HepG2 (cell line): ENCODE measurements around the gene GGA2.

ENCODE experiments used
- CTCF ChIP-seq: sonication (generic); formaldehyde crosslinking; IDR thresholded peaks from 2 replicates; pipeline ENCODE4 v1.5.0; 2020; ENCODE audit warnings: mild to moderate bottlenecking, missing genetic modification reagents, moderate library complexity
- ESRRA ChIP-seq: sonication (generic); formaldehyde crosslinking; IDR thresholded peaks from 2 replicates; pipeline ENCODE4 v1.5.1; 2020; ENCODE audit warnings: mild to moderate bottlenecking, low read depth, missing genetic modification reagents
- HOXA7 ChIP-seq: sonication (generic); formaldehyde crosslinking; IDR thresholded peaks from 2 replicates; pipeline ENCODE4 v1.8.1; 2022; ENCODE audit warnings: mild to moderate bottlenecking, missing genetic modification reagents, moderate library complexity
- POLR2A ChIP-seq, 2 experiments: IDR thresholded peaks; 2 replicates each; pipeline ENCODE4 v1.6.1; 2011; ENCODE audit warnings: low read depth in 2 of 2, low read length in 2 of 2, mild to moderate bottlenecking in 1 of 2, moderate library complexity in 1 of 2; ENCODE audit not compliant: insufficient read depth in 1 of 2
- SUZ12 ChIP-seq: fragments of 150-350 bp; IDR thresholded peaks from 2 replicates; pipeline ENCODE4 v1.6.1; 2014; ENCODE audit warnings: low read depth, low read length
- TF ChIP-seq, protein P1 (sequence below): sonication (generic); formaldehyde crosslinking; IDR thresholded peaks from 2 replicates; pipeline ENCODE4 v1.4.0; 2020; ENCODE audit warnings: missing genetic modification reagents

- TF ChIP-seq HOXA7 (CRISPR knock-in tag) (no peak), SUZ12 (no peak), ESRRA (no peak), CTCF (CRISPR knock-in tag) (no peak), POLR2A (IDR thresholded peaks at IDR 0.05; ENCODE audit: insufficient read depth in 1 of 2, low read depth in 2 of 2, low read length in 2 of 2) (no peak)
- TF ChIP-seq, protein P1, sequence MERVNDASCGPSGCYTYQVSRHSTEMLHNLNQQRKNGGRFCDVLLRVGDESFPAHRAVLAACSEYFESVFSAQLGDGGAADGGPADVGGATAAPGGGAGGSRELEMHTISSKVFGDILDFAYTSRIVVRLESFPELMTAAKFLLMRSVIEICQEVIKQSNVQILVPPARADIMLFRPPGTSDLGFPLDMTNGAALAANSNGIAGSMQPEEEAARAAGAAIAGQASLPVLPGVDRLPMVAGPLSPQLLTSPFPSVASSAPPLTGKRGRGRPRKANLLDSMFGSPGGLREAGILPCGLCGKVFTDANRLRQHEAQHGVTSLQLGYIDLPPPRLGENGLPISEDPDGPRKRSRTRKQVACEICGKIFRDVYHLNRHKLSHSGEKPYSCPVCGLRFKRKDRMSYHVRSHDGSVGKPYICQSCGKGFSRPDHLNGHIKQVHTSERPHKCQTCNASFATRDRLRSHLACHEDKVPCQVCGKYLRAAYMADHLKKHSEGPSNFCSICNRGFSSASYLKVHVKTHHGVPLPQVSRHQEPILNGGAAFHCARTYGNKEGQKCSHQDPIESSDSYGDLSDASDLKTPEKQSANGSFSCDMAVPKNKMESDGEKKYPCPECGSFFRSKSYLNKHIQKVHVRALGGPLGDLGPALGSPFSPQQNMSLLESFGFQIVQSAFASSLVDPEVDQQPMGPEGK, result no peak
Observed at GRCh38 chr16:23433261-23433920, 76.9 kb downstream of the GGA2 start.
